Panc1 (cell line): ENCODE measurements around the gene ICAM4. TPM values are rescaled to one million over a fixed set of nuclear protein-coding genes. Genes with fewer than 3 reads are reported as not detected.

ENCODE experiments used
- ATAC-seq: fragments of 200-7000 bp; cut with Tn5 transposase; 2 replicates; pipeline ENCODE4 v1.9.1; 2020; ENCODE audit warnings: mild to moderate bottlenecking, moderate library complexity
- BruUV-seq: library from RNA; stranded (reverse); fragments of 400-500 nt; replicated peaks from 2 replicates; lab custom pipeline; 2021; lab: Mats Ljungman, UMichigan
- CTCF ChIA-PET: fragments of 300-600 bp; sonication (Branson Sonifier 250); formaldehyde crosslinking; loops from one replicate; lab custom pipeline; 2022; ENCODE audit warnings: antibody characterized with exemption; lab: Charles Lee
- POLR2A ChIA-PET: fragments of 300-600 bp; sonication (Branson Sonifier 250); formaldehyde crosslinking; loops from one replicate; lab custom pipeline; 2022; ENCODE audit warnings: antibody characterized with exemption; lab: Charles Lee
- DNase-seq: peaks from one replicate; pipeline ENCODE4 v3.0.0-alpha.2; 2010; ENCODE audit warnings: low read depth, low spot score
- H3K27ac ChIP-seq: 2 replicates; pipeline ENCODE4 v1.5.1; 2011; ENCODE audit warnings: mild to moderate bottlenecking, low read length, inconsistent platforms
- H3K27me3 ChIP-seq: fragments of 200-500 bp; sonication (Bioruptor generic); 2 replicates; pipeline ENCODE4 v1.6.0; 2014; ENCODE audit warnings: low read length, inconsistent platforms; ENCODE audit not compliant: control insufficient read depth, insufficient read depth
- H3K36me3 ChIP-seq: fragments of 200-500 bp; sonication (Bioruptor generic); 2 replicates; pipeline ENCODE4 v1.5.1; 2014; ENCODE audit warnings: inconsistent platforms, mild to moderate bottlenecking, low read length, moderate library complexity; ENCODE audit not compliant: control insufficient read depth, insufficient read depth
- H3K4me1 ChIP-seq: 2 replicates; pipeline ENCODE4 v1.5.1; 2011; ENCODE audit warnings: inconsistent platforms, mild to moderate bottlenecking, low read length, moderate library complexity; ENCODE audit not compliant: control insufficient read depth, insufficient read depth
- H3K4me3 ChIP-seq, 2 experiments: 2 replicates each; pipeline ENCODE4 v1.5.1; 2011 to 2012; ENCODE audit warnings: low read depth in 2 of 2, low read length in 2 of 2, mild to moderate bottlenecking in 2 of 2, inconsistent platforms in 1 of 2, moderate library complexity in 1 of 2
- H3K9me3 ChIP-seq: fragments of 200-500 bp; sonication (Bioruptor generic); 2 replicates; pipeline ENCODE4 v1.5.1; 2014; ENCODE audit warnings: low read depth, mild to moderate bottlenecking, inconsistent platforms, low read length, moderate library complexity; ENCODE audit not compliant: control insufficient read depth, insufficient read depth
- CTCF ChIP-seq: fragments of 450-650 bp; IDR thresholded peaks from 2 replicates; pipeline ENCODE4 v1.5.1; 2017; ENCODE audit warnings: mild to moderate bottlenecking
- POLR2AphosphoS5 ChIP-seq: IDR thresholded peaks from 2 replicates; pipeline ENCODE4 v1.6.1; 2012; ENCODE audit warnings: mild to moderate bottlenecking, low read depth, low read length, moderate library complexity
- REST ChIP-seq, 2 experiments: IDR thresholded peaks; 2 replicates each; pipeline ENCODE4 v1.6.1; 2011 to 2012; ENCODE audit warnings: low read depth in 2 of 2, control low read depth in 1 of 2, low read length in 1 of 2, mild to moderate bottlenecking in 1 of 2, moderate library complexity in 1 of 2; ENCODE audit not compliant: insufficient read depth in 1 of 2
- SIN3A ChIP-seq: IDR thresholded peaks from 2 replicates; pipeline ENCODE4 v1.6.1; 2012; ENCODE audit warnings: low read depth, mild to moderate bottlenecking, low read length, moderate library complexity, borderline replicate concordance; ENCODE audit not compliant: insufficient read depth
- TCF7L2 ChIP-seq: IDR thresholded peaks from 2 replicates; pipeline ENCODE4 v1.6.1; 2011; ENCODE audit warnings: mild to moderate bottlenecking, low read depth, low read length, inconsistent platforms
- in situ Hi-C: cut with HindIII; loops from 2 replicates; pipeline ENCODE4 v1.10.0; 2016; ENCODE audit warnings: low sequenced_read_pairs, low pct_unique_long_range_greater_than_20kb
- intact Hi-C: fragments of 100-400 bp; cut with micrococcal nuclease; formaldehyde crosslinking; loops from one replicate; pipeline ENCODE4 v1.10.0; 2022; ENCODE audit not compliant: unreplicated experiment
- total RNA-seq: library from RNA; stranded (reverse); gene quantifications from one replicate; pipeline ENCODE4 v1.2.1, GENCODE V29; 2021; ENCODE audit not compliant: unreplicated experiment

Gene ICAM4
- total RNA-seq, 1 experiment from 2014 or later, result 2.8 TPM

- in situ Hi-C loops, result no loop called here
- no peak for DNase-seq
- peak; percentile 81 for ATAC-seq
- peak within 1 kb of the TSS; percentile 91 for H3K27ac ChIP-seq
- H3K36me3 ChIP-seq, result no peaks in the 10 kb centered on the region; the same call in 1 of the 2 replicates
- TF ChIP-seq SIN3A (0 out of 2 replicates have a peak, but pooled peaks have one; percentile 79), CTCF (no peak), POLR2AphosphoS5 (peak; percentile 89)
- BruUV-seq, result no TSS peak
- H3K4me3 ChIP-seq, result peak within 1 kb of the TSS; percentile 55 to 83
- H3K4me1 ChIP-seq, result peaks cover 4% of the 10 kb centered on the region
- ChIA-PET POLR2A (interaction anchor here (0.5 to 2.1 kb wide), 8 partner anchors 16 to 432 kb away, joined by 3 to 11 read pairs (median 3); partner anchors contain the start of genes DNMT1, ICAM4, ICAM5 and RAVER1), CTCF (interaction anchor here (0.7 to 2.6 kb wide), 5 partner anchors 10 to 118 kb away, joined by 3 to 17 read pairs (median 4); partner anchors contain the start of gene RAVER1)
- H3K27me3 ChIP-seq, result no peaks in the 10 kb centered on the region
- intact Hi-C loops, result loop anchor here (5.0 kb wide), 1 partner anchor 116 kb away; no protein-coding TSS in a partner anchor
- no peaks in the 10 kb centered on the region for H3K9me3 ChIP-seq
These were observed 15.9 kb upstream of the ICAM4 start, which contains the start of gene ICAM1 for GRCh38 chr19:10270616-10271394. Gene ICAM1 (plus strand): TSS chr19:10271120. CDS start chr19:10271160, 40 bp downstream.

- POLR2A ChIA-PET, result interaction anchor here (0.6 to 2.1 kb wide), 6 partner anchors 15 to 411 kb away, joined by 3 to 11 read pairs (median 5); partner anchors contain the start of genes DNMT1, ICAM4, ICAM5 and RAVER1
- intact Hi-C loops, result loop anchor here (5.0 kb wide), 1 partner anchor 116 kb away; no protein-coding TSS in a partner anchor
- H3K27ac ChIP-seq, result peak overlapping the region; percentile 91
- H3K4me1 ChIP-seq, result peaks cover 4% of the 10 kb centered on the region
- TF ChIP-seq CTCF (no peak), REST (IDR thresholded peaks at IDR 0.05; ENCODE audit: insufficient read depth in 1 of 2, low read depth in 2 of 2, low read length in 1 of 2) (no peak), SIN3A (no peak), TCF7L2 (no peak), POLR2AphosphoS5 (no peak)
- peak overlapping the region; percentile 55 to 83 for H3K4me3 ChIP-seq
- no peak for DNase-seq
- ATAC-seq, result peak; percentile 40
- in situ Hi-C loops, result no loop called here
- CTCF ChIA-PET, result interaction anchor here (0.7 to 1.9 kb wide), 3 partner anchors 9 to 64 kb away, joined by 3 to 6 read pairs (median 4); partner anchors contain the start of gene RAVER1
- no peaks in the 10 kb centered on the region for H3K27me3 ChIP-seq
- TSS peak; percentile 94 for BruUV-seq
- H3K36me3 ChIP-seq, result no peaks in the 10 kb centered on the region; the same call in 1 of the 2 replicates
- H3K9me3 ChIP-seq, result no peaks in the 10 kb centered on the region
These were observed 15.1 kb upstream of the ICAM4 start for GRCh38 chr19:10271543-10272086.
